ENCODE data around the gene PRKG1.

GRCh38 chr10:51241461-51241860, 167.2 kb downstream of the PRKG1 start:
- TF ChIP-seq CTCF (IDR thresholded peaks at IDR 0.05): no peak
- no peak for TF ChIP-seq POLR2A (IDR thresholded peaks at IDR 0.05)
